RWPE1 (cell line): ENCODE data around the gene PCDHGA1.

ENCODE experiments used
- CTCF ChIA-PET: fragments of 350-600 bp; sonication (Branson Sonifier 250); formaldehyde crosslinking; extraction: SDS; loops from one replicate; lab custom pipeline; 2021; lab: Yijun Ruan, JAX
- POLR2A ChIA-PET: fragments of 400-600 bp; formaldehyde crosslinking; extraction: SDS; loops from one replicate; lab custom pipeline; 2020; ENCODE audit warnings: antibody characterized with exemption; ENCODE audit not compliant: low non-redundant PET; lab: Yijun Ruan, JAX
- DNase-seq: peaks from one replicate; pipeline ENCODE4 v3.0.0; 2012; ENCODE audit warnings: low spot score
- H3K27ac ChIP-seq: fragments of 450-650 bp; 2 replicates; pipeline ENCODE4 v1.5.1; 2017
- TF ChIP-seq, protein P1 (sequence below): fragments of 450-650 bp; conservative IDR thresholded peaks from 2 replicates; pipeline ENCODE4 v1.5.1; 2017; ENCODE audit warnings: low read depth, mild to moderate bottlenecking

Gene PCDHGA1

DNA sequence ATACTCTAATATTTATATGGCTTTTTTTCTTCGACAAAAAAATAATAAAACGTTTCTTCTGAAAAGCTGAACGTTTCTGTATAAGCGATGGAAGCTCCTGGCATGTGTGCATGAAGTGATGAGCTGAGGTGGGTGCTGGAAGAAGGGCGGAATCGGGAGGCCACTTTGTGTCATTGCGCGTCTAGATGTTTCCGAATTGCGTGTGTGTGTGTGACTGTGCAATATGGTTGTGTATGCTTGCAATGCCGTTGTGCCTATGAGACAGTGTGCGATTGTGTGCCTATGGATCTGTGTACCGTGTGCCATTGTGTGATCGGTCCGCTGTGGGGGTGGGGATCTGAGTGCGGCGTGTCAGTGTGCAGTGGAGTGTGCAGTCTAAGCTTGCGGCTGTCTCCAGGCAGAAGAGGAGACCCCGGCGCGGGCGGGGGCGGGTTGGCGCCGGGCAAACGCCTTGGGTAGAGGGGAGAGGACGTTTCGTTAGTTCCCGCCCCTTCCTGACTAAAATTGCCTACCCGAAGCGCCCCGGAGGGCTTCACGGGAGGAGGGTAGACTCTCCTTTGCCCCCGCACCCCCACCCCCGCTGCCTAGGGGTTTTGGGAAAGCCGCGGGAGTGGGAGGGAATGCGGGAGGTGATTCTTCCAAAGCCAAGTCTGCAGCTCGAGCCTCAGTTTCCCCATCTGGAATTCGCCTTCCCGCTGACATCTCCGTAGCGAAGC lies 182.8 kb downstream of the PCDHGA1 start:
- no peak for DNase-seq
- TF ChIP-seq, protein P1, sequence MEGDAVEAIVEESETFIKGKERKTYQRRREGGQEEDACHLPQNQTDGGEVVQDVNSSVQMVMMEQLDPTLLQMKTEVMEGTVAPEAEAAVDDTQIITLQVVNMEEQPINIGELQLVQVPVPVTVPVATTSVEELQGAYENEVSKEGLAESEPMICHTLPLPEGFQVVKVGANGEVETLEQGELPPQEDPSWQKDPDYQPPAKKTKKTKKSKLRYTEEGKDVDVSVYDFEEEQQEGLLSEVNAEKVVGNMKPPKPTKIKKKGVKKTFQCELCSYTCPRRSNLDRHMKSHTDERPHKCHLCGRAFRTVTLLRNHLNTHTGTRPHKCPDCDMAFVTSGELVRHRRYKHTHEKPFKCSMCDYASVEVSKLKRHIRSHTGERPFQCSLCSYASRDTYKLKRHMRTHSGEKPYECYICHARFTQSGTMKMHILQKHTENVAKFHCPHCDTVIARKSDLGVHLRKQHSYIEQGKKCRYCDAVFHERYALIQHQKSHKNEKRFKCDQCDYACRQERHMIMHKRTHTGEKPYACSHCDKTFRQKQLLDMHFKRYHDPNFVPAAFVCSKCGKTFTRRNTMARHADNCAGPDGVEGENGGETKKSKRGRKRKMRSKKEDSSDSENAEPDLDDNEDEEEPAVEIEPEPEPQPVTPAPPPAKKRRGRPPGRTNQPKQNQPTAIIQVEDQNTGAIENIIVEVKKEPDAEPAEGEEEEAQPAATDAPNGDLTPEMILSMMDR: no peak
- ChIA-PET POLR2A (no interaction called here), CTCF (interaction anchor here (0.6 to 2.7 kb wide), 14 partner anchors 8 to 511 kb away, joined by 3 to 15 read pairs (median 4); partner anchors contain the start of genes PCDHGB7, PCDHGC4 and PCDHGC5)
- peak overlapping the region; percentile 99 for H3K27ac ChIP-seq

DNA sequence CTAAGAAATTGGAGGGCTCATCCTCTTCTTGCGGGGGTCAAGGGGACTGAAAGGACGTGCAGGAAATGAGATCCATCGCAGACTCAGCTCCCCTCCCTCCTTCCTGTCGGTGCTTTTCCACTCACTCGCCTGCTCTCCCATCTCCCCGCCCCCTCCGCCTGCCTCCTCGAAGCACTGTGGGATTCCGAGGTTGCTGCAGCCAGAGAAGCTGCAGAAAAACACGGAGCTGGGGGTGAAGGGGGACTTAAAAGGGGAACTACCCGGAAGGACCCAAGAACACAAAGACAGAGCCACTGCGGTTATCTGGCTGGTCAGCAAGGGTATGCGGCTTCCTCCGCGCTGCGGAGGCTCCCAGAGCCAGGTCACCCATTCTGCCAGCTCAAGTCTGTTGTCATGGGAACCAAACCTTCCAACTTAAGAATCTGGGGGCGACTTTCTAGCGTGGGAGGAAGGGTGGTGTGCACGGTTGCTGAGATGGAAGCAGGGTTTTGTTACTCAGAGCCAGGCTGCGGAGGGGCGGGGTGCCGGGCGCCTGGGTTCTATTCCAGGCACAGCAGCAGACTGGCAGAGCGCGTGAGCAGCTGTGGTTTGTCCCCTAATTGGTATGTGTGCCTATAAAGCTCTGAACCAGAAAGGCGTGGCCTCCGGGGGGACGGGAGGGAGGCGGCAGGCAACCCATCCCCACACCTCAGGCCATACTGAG lies 183.5 kb downstream of the PCDHGA1 start:
- CTCF ChIA-PET: interaction anchor here (0.5 to 2.7 kb wide), 9 partner anchors 10 to 303 kb away, joined by 3 to 15 read pairs (median 5); partner anchors contain the start of genes PCDHGC4 and PCDHGC5
- TF ChIP-seq, protein P1: no peak
- peak; percentile 63 for DNase-seq
- peak overlapping the region; percentile 99 for H3K27ac ChIP-seq
- POLR2A ChIA-PET: interaction anchor here (0.6 to 2.0 kb wide), 2 partner anchors 28 to 38 kb away, joined by 4 to 9 read pairs; partner anchors contain the start of gene PCDHGC3

DNA sequence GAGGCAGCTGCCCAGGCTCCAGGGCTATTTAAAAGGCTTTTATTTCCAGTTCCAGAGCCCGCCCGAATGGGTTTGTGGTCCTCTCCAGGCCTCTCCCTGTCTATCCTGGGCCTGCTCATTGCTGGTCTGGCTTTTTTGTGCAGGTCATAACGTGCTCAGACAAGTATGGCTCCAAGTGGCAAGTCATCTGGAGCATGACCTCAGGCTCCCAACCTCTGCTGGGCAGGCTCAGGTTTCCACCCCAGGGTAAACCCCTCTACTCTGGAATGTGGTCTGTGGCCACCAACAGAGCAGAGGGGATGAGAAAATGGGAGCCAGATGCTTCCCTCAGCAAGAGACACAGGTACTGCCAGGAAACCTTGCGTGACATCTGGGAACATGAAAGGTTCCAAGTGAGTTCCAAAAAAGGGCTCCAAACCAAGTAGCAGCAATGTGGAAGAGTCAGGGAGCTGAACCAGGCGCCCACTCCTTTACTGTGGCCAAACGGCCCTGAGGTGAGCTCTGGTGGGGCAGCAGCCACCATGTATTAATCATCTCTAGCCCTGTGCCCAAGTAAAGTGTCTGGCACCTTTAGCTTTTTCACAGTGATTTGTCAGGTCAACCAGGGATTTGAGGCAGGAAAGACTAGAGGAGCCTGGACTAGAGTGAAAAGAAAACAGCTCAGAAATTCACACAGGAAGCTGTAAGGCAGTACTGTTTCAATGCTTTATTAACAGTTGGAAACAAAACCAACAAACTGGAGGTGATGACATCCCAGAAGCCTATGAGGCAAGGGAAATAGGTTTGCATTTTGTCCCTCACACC lies 184.2 kb downstream of the PCDHGA1 start:
- ChIA-PET CTCF (interaction anchor here (0.5 to 2.7 kb wide), 12 partner anchors 10 to 1398 kb away, joined by 3 to 15 read pairs (median 5); partner anchors contain the start of genes PCDHGB7 and PCDHGC4), POLR2A (interaction anchor here (0.6 to 2.0 kb wide), 2 partner anchors 27 to 39 kb away, joined by 4 to 9 read pairs; partner anchors contain the start of gene PCDHGC3)
- DNase-seq: peak; percentile 97
- peak overlapping the region; percentile 99 for H3K27ac ChIP-seq
- TF ChIP-seq, protein P1: no peak

DNA sequence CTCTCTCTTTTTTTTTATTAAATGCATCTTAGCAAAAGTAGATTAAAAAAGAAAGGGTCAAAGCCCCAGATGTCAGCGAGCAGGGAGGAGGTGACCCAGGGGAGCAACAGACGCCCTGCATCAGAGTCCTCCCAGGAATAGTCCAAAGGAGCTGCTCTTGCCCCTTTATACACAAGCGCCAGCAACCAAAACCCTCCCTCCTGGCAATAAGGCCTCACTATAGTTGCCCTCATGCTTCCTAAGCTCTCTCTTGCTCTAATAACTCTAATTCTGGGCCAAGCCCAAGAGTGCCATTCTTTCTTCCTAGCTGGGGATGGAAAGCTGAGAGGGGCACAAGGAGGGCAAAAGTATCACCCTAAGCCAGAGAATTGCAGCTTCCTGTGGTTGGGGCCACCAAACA lies 184.8 kb downstream of the PCDHGA1 start:
- ChIA-PET POLR2A (interaction anchor here (2.0 kb wide), 1 partner anchor 39 kb away, joined by 9 read pairs; the partner anchor contains the start of gene PCDHGC3), CTCF (interaction anchor here (0.5 to 2.0 kb wide), 8 partner anchors 9 to 1398 kb away, joined by 3 to 9 read pairs (median 4); partner anchors contain the start of gene PCDHGB7)
- peak overlapping the region; percentile 99 for H3K27ac ChIP-seq
- DNase-seq: no peak
- TF ChIP-seq, protein P1: no peak

DNA sequence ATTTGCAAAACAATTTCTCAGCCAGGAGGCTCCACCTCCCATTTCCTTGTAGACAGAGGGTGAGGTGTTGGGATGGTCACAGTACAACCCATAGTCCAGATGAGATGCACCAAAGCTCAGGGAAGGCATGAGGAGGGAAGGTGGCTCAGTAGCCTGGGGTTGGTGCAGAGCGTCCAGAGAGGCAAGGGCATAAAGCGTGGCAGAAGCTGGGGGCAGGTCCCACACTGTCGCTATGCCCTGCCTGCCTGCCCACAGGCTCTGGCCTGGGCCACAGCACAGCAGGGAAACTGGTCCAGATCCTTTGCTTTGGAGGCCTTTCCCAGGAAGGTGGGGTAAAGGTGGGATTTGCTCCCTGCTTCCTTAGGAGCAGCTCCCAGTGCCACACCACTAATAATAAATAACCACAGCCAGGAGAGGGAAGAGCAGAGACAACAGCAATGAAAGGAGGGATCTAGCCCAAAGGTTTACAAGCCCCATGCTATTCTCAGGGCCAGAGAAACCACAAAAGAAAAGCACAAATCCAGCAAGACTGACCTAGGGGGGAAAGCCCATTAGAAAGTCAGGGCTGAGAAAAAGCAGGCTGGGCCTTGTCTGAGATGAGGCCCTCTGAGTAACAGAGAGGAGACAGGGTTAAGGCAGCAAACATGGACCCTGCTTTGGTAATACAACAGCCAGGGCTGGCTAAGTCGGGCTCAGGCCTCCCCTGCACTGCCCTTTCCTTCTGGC lies 185.8 kb downstream of the PCDHGA1 start:
- TF ChIP-seq, protein P1: no peak
- ChIA-PET POLR2A (no interaction called here), CTCF (interaction anchor here (0.6 to 2.0 kb wide), 3 partner anchors 9 to 41 kb away, joined by 4 to 9 read pairs (median 5); no protein-coding TSS in a partner anchor)
- peak overlapping the region; percentile 99 for H3K27ac ChIP-seq
- no peak for DNase-seq
